ENCODE results near the gene C11orf54.

DNA sequence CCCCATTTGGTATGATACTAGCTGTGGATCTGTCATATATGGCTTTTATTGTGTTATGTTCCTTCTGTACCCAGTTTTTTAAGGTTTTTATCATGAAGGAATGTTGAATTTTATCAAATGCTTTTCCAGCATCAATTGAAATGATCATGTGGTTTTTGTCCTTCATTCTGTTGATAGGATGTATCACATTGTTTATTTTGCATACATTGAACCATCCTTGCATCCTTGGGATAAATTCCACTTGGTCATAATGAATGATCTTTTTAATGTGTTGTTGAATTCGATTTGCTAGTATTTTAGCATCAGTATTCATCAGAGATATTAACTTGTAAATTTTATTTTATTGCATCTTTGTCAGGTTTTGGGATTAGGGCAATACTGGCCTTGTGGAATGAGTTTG lies 31.2 kb upstream of the C11orf54 start:
- TF ChIP-seq, protein P1, sequence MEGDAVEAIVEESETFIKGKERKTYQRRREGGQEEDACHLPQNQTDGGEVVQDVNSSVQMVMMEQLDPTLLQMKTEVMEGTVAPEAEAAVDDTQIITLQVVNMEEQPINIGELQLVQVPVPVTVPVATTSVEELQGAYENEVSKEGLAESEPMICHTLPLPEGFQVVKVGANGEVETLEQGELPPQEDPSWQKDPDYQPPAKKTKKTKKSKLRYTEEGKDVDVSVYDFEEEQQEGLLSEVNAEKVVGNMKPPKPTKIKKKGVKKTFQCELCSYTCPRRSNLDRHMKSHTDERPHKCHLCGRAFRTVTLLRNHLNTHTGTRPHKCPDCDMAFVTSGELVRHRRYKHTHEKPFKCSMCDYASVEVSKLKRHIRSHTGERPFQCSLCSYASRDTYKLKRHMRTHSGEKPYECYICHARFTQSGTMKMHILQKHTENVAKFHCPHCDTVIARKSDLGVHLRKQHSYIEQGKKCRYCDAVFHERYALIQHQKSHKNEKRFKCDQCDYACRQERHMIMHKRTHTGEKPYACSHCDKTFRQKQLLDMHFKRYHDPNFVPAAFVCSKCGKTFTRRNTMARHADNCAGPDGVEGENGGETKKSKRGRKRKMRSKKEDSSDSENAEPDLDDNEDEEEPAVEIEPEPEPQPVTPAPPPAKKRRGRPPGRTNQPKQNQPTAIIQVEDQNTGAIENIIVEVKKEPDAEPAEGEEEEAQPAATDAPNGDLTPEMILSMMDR (IDR thresholded peaks at IDR 0.05) = no peak
- TF ChIP-seq POLR2A (IDR thresholded peaks at IDR 0.05) = no peak
- TF ChIP-seq POLR2AphosphoS5 (IDR thresholded peaks at IDR 0.05) = no peak
- TF ChIP-seq EP300 (IDR thresholded peaks at IDR 0.05) = no peak
